Loucy (cell line): ENCODE results near the gene GEMIN5.

ENCODE experiments used
- EZH2phosphoT487 ChIP-seq: fragments of 200-600 bp; IDR thresholded peaks from 2 replicates; pipeline ENCODE4 v1.6.1; 2018; ENCODE audit warnings: antibody characterized with exemption, mild to moderate bottlenecking, moderate library complexity, borderline replicate concordance
- TF ChIP-seq, protein P1 (sequence below): fragments of 200-600 bp; sonication (generic); conservative IDR thresholded peaks from 2 replicates; pipeline ENCODE4 v1.5.1; 2014; ENCODE audit warnings: mild to moderate bottlenecking, antibody characterized with exemption, low read length

DNA sequence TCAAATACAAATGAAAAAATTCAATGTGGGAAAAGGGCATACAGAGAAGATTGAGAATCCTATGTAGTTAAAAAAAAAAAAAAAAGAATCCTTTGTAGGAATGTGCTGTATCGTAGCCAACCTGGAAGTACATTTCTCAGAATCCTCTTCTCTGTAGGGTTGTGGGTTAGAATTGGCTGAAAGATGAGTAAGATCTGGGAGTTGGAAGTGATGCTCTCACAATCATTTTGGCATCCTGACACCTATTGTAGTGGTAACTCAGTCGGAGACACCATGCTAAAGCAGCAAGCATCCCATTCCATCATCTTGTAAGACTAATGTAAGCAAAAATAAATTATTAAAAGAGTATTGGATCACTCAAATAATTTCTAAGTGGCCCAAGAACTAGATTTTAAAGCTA lies 33.5 kb upstream of the GEMIN5 start:
- TF ChIP-seq, protein P1, sequence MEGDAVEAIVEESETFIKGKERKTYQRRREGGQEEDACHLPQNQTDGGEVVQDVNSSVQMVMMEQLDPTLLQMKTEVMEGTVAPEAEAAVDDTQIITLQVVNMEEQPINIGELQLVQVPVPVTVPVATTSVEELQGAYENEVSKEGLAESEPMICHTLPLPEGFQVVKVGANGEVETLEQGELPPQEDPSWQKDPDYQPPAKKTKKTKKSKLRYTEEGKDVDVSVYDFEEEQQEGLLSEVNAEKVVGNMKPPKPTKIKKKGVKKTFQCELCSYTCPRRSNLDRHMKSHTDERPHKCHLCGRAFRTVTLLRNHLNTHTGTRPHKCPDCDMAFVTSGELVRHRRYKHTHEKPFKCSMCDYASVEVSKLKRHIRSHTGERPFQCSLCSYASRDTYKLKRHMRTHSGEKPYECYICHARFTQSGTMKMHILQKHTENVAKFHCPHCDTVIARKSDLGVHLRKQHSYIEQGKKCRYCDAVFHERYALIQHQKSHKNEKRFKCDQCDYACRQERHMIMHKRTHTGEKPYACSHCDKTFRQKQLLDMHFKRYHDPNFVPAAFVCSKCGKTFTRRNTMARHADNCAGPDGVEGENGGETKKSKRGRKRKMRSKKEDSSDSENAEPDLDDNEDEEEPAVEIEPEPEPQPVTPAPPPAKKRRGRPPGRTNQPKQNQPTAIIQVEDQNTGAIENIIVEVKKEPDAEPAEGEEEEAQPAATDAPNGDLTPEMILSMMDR = no peak
- TF ChIP-seq EZH2phosphoT487 = no peak
